Middle frontal gyrus (tissue), 1 donor: ENCODE data around the gene SPATA25.
"Not testable (repeated sequence)": the region's sequence is repeated elsewhere in the genome, so short reads cannot be mapped to it uniquely, and the experiment has no call there.

Source experiments
- DNase-seq: peaks from one replicate; pipeline ENCODE4 v3.0.0-alpha.2; 2015; ENCODE audit warnings: low spot score; ENCODE audit errors: extremely low spot score

Gene SPATA25

GRCh38 chr20:45887346-45887715 is at the start of gene SPATA25:
TSS of gene SPATA25 (minus strand) at chr20:45887622. CDS start at chr20:45887590, 32 bp downstream.
- no peak for DNase-seq

- peak; percentile 16 for DNase-seq
Observed at GRCh38 chr20:45935416-45936046, 48.1 kb upstream of the SPATA25 start.

- peak; percentile 95 for DNase-seq
Observed at GRCh38 chr20:45934586-45935415, 47.4 kb upstream of the SPATA25 start, which contains the start of gene PCIF1. TSS of gene PCIF1 (plus strand) at chr20:45934683. CDS start at chr20:45939000, 4,317 bp downstream.

GRCh38 chr20:45934046-45934585 is 46.7 kb upstream of the SPATA25 start:
- DNase-seq: peak; percentile 59

- DNase-seq: peak; percentile 46
Observed at GRCh38 chr20:45933266-45934045, 46.0 kb upstream of the SPATA25 start.

- DNase-seq: not testable (repeated sequence)
Observed at GRCh38 chr20:45931680-45932079, 44.3 kb upstream of the SPATA25 start.

- no peak for DNase-seq
Observed at GRCh38 chr20:45927071-45927878, 39.9 kb upstream of the SPATA25 start.

- DNase-seq: no peak
Observed at GRCh38 chr20:45926731-45927070, 39.3 kb upstream of the SPATA25 start.

GRCh38 chr20:45925821-45926506 is 38.5 kb upstream of the SPATA25 start:
- DNase-seq: no peak

- peak; percentile 31 for DNase-seq
Observed at GRCh38 chr20:45924391-45925261, 37.2 kb upstream of the SPATA25 start.

- no peak for DNase-seq
Observed at GRCh38 chr20:45921337-45922189, 34.1 kb upstream of the SPATA25 start.

GRCh38 chr20:45920462-45921336 is 33.3 kb upstream of the SPATA25 start:
- no peak for DNase-seq

GRCh38 chr20:45919542-45920399 is 32.3 kb upstream of the SPATA25 start:
- DNase-seq: no peak

- DNase-seq: no peak
Observed at GRCh38 chr20:45918779-45919537, 31.5 kb upstream of the SPATA25 start.

GRCh38 chr20:45918182-45918737 is 30.8 kb upstream of the SPATA25 start:
- DNase-seq: no peak
